HEK293 (cell line): Measurements from ENCODE around the gene AGBL2.
A peak's percentile ranks its signal among the peaks of the same experiment; 100 is the strongest.

Source experiments
- CTCF ChIA-PET: fragments of 350-600 bp; formaldehyde crosslinking; extraction: SDS; loops from one replicate; lab custom pipeline; 2021; ENCODE audit warnings: antibody characterized with exemption; lab: Yijun Ruan, JAX
- POLR2A ChIA-PET: fragments of 300-600 bp; formaldehyde crosslinking; extraction: SDS; loops from one replicate; lab custom pipeline; 2020; ENCODE audit warnings: antibody characterized with exemption, inconsistent platforms; lab: Yijun Ruan, JAX
- H3K27ac ChIP-seq: fragments of 200-500 bp; sonication (Bioruptor generic); 2 replicates; pipeline ENCODE4 v1.5.1; 2014; ENCODE audit warnings: low read depth, low read length, control low read depth, inconsistent platforms; ENCODE audit errors: extremely low read depth
- H3K36me3 ChIP-seq, 2 experiments: fragments of 200-500 bp in 1 of 2; sonication (Bioruptor generic) in 1 of 2; 1 replicate in 1 of 2; 2 replicates in 1 of 2; pipeline ENCODE4 v1.5.1; 2014 to 2017; ENCODE audit warnings: inconsistent platforms in 2 of 2, low read length in 2 of 2; ENCODE audit not compliant: control insufficient read depth in 2 of 2, insufficient read depth in 1 of 2
- H3K4me1 ChIP-seq: fragments of 200-500 bp; sonication (Bioruptor generic); 2 replicates; pipeline ENCODE4 v1.5.1; 2014; ENCODE audit warnings: mild to moderate bottlenecking, low read length, inconsistent platforms; ENCODE audit not compliant: control insufficient read depth, insufficient read depth
- H3K4me3 ChIP-seq: 2 replicates; pipeline ENCODE4 v1.5.1; 2011; ENCODE audit warnings: low read depth, mild to moderate bottlenecking, control low read depth, low read length, moderate library complexity
- H3K9me3 ChIP-seq: fragments of 200-500 bp; sonication (Bioruptor generic); 2 replicates; pipeline ENCODE4 v1.5.1; 2014; ENCODE audit warnings: low read depth, low read length, inconsistent platforms; ENCODE audit not compliant: control insufficient read depth, insufficient read depth
- FEZF1 ChIP-seq: fragments of 450-650 bp; formaldehyde crosslinking; IDR thresholded peaks from 2 replicates; pipeline ENCODE4 v1.5.1; 2016; ENCODE audit warnings: missing biosample characterization, missing genetic modification characterization
- GLI2 ChIP-seq: fragments of 450-650 bp; formaldehyde crosslinking; IDR thresholded peaks from 2 replicates; pipeline ENCODE4; 2017; ENCODE audit warnings: missing biosample characterization, missing genetic modification characterization, low read depth, borderline replicate concordance
- HOXC10 ChIP-seq: sonication (generic); formaldehyde crosslinking; IDR thresholded peaks from 2 replicates; pipeline ENCODE4 v1.8.1; 2023; ENCODE audit warnings: mild to moderate bottlenecking, missing genetic modification reagents
- KLF10 ChIP-seq: fragments of 450-650 bp; IDR thresholded peaks from 2 replicates; pipeline ENCODE4 v1.5.1; 2018; ENCODE audit warnings: missing biosample characterization, mild to moderate bottlenecking, missing genetic modification characterization
- KLF16 ChIP-seq: fragments of 450-650 bp; formaldehyde crosslinking; IDR thresholded peaks from 2 replicates; pipeline ENCODE4 v1.5.1; 2017; ENCODE audit warnings: missing biosample characterization, missing genetic modification characterization
- KLF8 ChIP-seq: fragments of 450-650 bp; formaldehyde crosslinking; IDR thresholded peaks from 2 replicates; pipeline ENCODE4 v1.5.1; 2016; ENCODE audit warnings: missing biosample characterization, missing genetic modification characterization
- OVOL3 ChIP-seq: fragments of 450-650 bp; formaldehyde crosslinking; IDR thresholded peaks from 2 replicates; pipeline ENCODE4 v1.5.1; 2016; ENCODE audit warnings: missing biosample characterization, missing genetic modification characterization
- PRDM1 ChIP-seq: fragments of 450-650 bp; formaldehyde crosslinking; IDR thresholded peaks from 2 replicates; pipeline ENCODE4; 2016; ENCODE audit warnings: missing biosample characterization, missing genetic modification characterization
- SP2 ChIP-seq: fragments of 450-650 bp; formaldehyde crosslinking; IDR thresholded peaks from 2 replicates; pipeline ENCODE4 v1.5.1; 2016; ENCODE audit warnings: missing biosample characterization, missing genetic modification characterization
- WT1 ChIP-seq: fragments of 450-650 bp; formaldehyde crosslinking; IDR thresholded peaks from 2 replicates; pipeline ENCODE4 v1.5.1; 2016; ENCODE audit warnings: missing biosample characterization, missing genetic modification characterization
- YY2 ChIP-seq: fragments of 450-650 bp; formaldehyde crosslinking; IDR thresholded peaks from 2 replicates; pipeline ENCODE4 v1.5.1; 2016; ENCODE audit warnings: missing biosample characterization, missing genetic modification characterization
- ZBTB17 ChIP-seq: fragments of 450-650 bp; formaldehyde crosslinking; IDR thresholded peaks from 2 replicates; pipeline ENCODE4 v1.5.1; 2016; ENCODE audit warnings: missing biosample characterization, missing genetic modification characterization
- ZBTB20 ChIP-seq: fragments of 450-650 bp; formaldehyde crosslinking; IDR thresholded peaks from 2 replicates; pipeline ENCODE4 v1.5.1; 2016; ENCODE audit warnings: missing biosample characterization, missing genetic modification characterization
- ZBTB21 ChIP-seq: fragments of 450-650 bp; formaldehyde crosslinking; IDR thresholded peaks from 2 replicates; pipeline ENCODE4 v1.5.1; 2017; ENCODE audit warnings: missing biosample characterization, missing genetic modification characterization
- ZFHX2 ChIP-seq: fragments of 450-650 bp; formaldehyde crosslinking; conservative IDR thresholded peaks from 2 replicates; pipeline ENCODE4 v1.5.1; 2016; ENCODE audit warnings: missing biosample characterization, missing genetic modification characterization
- ZFP37 ChIP-seq: fragments of 450-650 bp; formaldehyde crosslinking; IDR thresholded peaks from 2 replicates; pipeline ENCODE4 v1.5.1; 2016; ENCODE audit warnings: missing biosample characterization, missing genetic modification characterization
- ZFP41 ChIP-seq: fragments of 450-650 bp; formaldehyde crosslinking; IDR thresholded peaks from 2 replicates; pipeline ENCODE4 v1.5.1; 2016; ENCODE audit warnings: missing biosample characterization, missing genetic modification characterization, borderline replicate concordance
- ZNF138 ChIP-seq: fragments of 450-650 bp; formaldehyde crosslinking; IDR thresholded peaks from 2 replicates; pipeline ENCODE4 v1.5.1; 2016; ENCODE audit warnings: missing biosample characterization, missing genetic modification characterization, borderline replicate concordance
- ZNF157 ChIP-seq: fragments of 450-650 bp; formaldehyde crosslinking; IDR thresholded peaks from 2 replicates; pipeline ENCODE4 v1.5.1; 2016; ENCODE audit warnings: missing biosample characterization, missing genetic modification characterization
- ZNF2 ChIP-seq: fragments of 450-650 bp; formaldehyde crosslinking; IDR thresholded peaks from 2 replicates; pipeline ENCODE4 v1.5.1; 2016; ENCODE audit warnings: missing biosample characterization, missing genetic modification characterization
- ZNF248 ChIP-seq: fragments of 450-650 bp; formaldehyde crosslinking; IDR thresholded peaks from 2 replicates; pipeline ENCODE4 v1.5.1; 2017; ENCODE audit warnings: missing biosample characterization, missing genetic modification characterization
- ZNF266 ChIP-seq: fragments of 450-650 bp; formaldehyde crosslinking; IDR thresholded peaks from 2 replicates; pipeline ENCODE4 v1.5.1; 2016; ENCODE audit warnings: missing biosample characterization, missing genetic modification characterization, low read depth
- ZNF350 ChIP-seq: fragments of 450-650 bp; formaldehyde crosslinking; IDR thresholded peaks from 2 replicates; pipeline ENCODE4 v1.5.0; 2017; ENCODE audit warnings: missing biosample characterization, mild to moderate bottlenecking, missing genetic modification characterization
- ZNF366 ChIP-seq: fragments of 450-650 bp; formaldehyde crosslinking; conservative IDR thresholded peaks from 2 replicates; pipeline ENCODE4 v1.5.1; 2016; ENCODE audit warnings: missing biosample characterization, missing genetic modification characterization
- ZNF416 ChIP-seq: fragments of 450-650 bp; formaldehyde crosslinking; IDR thresholded peaks from 2 replicates; pipeline ENCODE4 v1.5.1; 2016; ENCODE audit warnings: missing biosample characterization, missing genetic modification characterization
- ZNF585B ChIP-seq: fragments of 450-650 bp; formaldehyde crosslinking; IDR thresholded peaks from 2 replicates; pipeline ENCODE4 v1.5.1; 2016; ENCODE audit warnings: missing biosample characterization, missing genetic modification characterization
- ZNF658 ChIP-seq: fragments of 450-650 bp; formaldehyde crosslinking; IDR thresholded peaks from 2 replicates; pipeline ENCODE4; 2016; ENCODE audit warnings: missing biosample characterization, missing genetic modification characterization
- ZNF660 ChIP-seq: fragments of 450-650 bp; IDR thresholded peaks from 2 replicates; pipeline ENCODE4 v1.5.1; 2018; ENCODE audit warnings: missing biosample characterization, mild to moderate bottlenecking, missing genetic modification characterization
- ZNF707 ChIP-seq: fragments of 450-650 bp; formaldehyde crosslinking; IDR thresholded peaks from 2 replicates; pipeline ENCODE4 v1.5.1; 2016; ENCODE audit warnings: missing biosample characterization, missing genetic modification characterization
- ZNF776 ChIP-seq: fragments of 450-650 bp; formaldehyde crosslinking; IDR thresholded peaks from 2 replicates; pipeline ENCODE4 v1.5.0; 2017; ENCODE audit warnings: missing biosample characterization, missing genetic modification characterization, borderline replicate concordance
- ZNF785 ChIP-seq: fragments of 450-650 bp; formaldehyde crosslinking; IDR thresholded peaks from 2 replicates; pipeline ENCODE4 v1.5.1; 2016; ENCODE audit warnings: missing biosample characterization, missing genetic modification characterization
- TF ChIP-seq, protein P1 (sequence below): fragments of 450-650 bp; formaldehyde crosslinking; IDR thresholded peaks from 2 replicates; pipeline ENCODE4 v1.5.1; 2016; ENCODE audit warnings: missing biosample characterization, missing genetic modification characterization
- TF ChIP-seq, protein P2 (sequence below): fragments of 450-650 bp; formaldehyde crosslinking; IDR thresholded peaks from 2 replicates; pipeline ENCODE4 v1.5.1; 2016; ENCODE audit warnings: missing biosample characterization, missing genetic modification characterization
- TF ChIP-seq, protein P3 (sequence below): fragments of 450-650 bp; IDR thresholded peaks from 2 replicates; pipeline ENCODE4 v1.5.1; 2018; ENCODE audit warnings: missing biosample characterization, missing genetic modification characterization
- TF ChIP-seq, protein P4 (sequence below): sonication (generic); formaldehyde crosslinking; IDR thresholded peaks from 2 replicates; pipeline ENCODE4 v1.8.1; 2022; ENCODE audit warnings: mild to moderate bottlenecking, moderate library complexity, missing genetic modification reagents

AGBL2 gene

DNA sequence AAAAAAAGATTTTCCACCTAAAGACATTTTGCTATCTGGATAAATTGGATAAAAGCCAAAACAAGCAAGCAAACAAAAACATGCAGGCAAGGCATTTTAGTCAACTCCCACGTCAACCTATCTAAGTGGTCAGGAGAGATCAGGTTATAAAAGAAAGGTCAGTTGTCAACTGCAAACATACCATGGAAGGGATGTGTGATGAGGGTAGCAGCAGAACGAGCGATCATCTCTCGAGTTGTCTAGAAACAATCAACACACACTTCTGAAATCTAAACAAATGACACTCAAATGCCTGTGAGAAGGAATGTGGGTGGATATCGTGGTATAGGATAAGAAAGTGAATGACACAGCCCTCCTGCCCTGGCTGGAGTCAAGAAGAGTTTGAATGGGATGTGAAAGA, 83.7 kb downstream of the AGBL2 start:
- no peaks in the 10 kb centered on the region for H3K4me1 ChIP-seq
- H3K9me3 ChIP-seq: no peaks in the 10 kb centered on the region
- CTCF ChIA-PET: interaction anchor here (0.6 kb wide), 2 partner anchors 90 to 277 kb away, joined by 3 read pairs; no protein-coding TSS in a partner anchor
- TF ChIP-seq ZNF585B (tag by site-specific recombination) (no peak), FEZF1 (peak; percentile 44), ZNF138 (no peak), ZNF157 (tag by site-specific recombination) (no peak), ZNF785 (tag by site-specific recombination) (no peak), KLF10 (tag by site-specific recombination) (no peak), KLF16 (tag by site-specific recombination) (no peak), HOXC10 (CRISPR knock-in tag) (no peak), ZNF366 (tag by site-specific recombination) (0 out of 2 replicates have a peak, but pooled peaks have one; percentile 12), PRDM1 (tag by site-specific recombination) (0 out of 2 replicates have a peak, but pooled peaks have one; percentile 10), ZFP37 (tag by site-specific recombination) (no peak), ZBTB21 (tag by site-specific recombination) (no peak), ZFHX2 (peak; percentile 47), ZNF350 (tag by site-specific recombination) (peak; percentile 80), SP2 (no peak), ZNF266 (tag by site-specific recombination) (no peak), ZBTB17 (peak; percentile 72), ZNF658 (no peak), ZNF776 (tag by site-specific recombination) (no peak)
- TF ChIP-seq, protein P1, sequence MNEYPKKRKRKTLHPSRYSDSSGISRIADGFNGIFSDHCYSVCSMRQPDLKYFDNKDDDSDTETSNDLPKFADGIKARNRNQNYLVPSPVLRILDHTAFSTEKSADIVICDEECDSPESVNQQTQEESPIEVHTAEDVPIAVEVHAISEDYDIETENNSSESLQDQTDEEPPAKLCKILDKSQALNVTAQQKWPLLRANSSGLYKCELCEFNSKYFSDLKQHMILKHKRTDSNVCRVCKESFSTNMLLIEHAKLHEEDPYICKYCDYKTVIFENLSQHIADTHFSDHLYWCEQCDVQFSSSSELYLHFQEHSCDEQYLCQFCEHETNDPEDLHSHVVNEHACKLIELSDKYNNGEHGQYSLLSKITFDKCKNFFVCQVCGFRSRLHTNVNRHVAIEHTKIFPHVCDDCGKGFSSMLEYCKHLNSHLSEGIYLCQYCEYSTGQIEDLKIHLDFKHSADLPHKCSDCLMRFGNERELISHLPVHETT: no peak
- TF ChIP-seq, protein P2, sequence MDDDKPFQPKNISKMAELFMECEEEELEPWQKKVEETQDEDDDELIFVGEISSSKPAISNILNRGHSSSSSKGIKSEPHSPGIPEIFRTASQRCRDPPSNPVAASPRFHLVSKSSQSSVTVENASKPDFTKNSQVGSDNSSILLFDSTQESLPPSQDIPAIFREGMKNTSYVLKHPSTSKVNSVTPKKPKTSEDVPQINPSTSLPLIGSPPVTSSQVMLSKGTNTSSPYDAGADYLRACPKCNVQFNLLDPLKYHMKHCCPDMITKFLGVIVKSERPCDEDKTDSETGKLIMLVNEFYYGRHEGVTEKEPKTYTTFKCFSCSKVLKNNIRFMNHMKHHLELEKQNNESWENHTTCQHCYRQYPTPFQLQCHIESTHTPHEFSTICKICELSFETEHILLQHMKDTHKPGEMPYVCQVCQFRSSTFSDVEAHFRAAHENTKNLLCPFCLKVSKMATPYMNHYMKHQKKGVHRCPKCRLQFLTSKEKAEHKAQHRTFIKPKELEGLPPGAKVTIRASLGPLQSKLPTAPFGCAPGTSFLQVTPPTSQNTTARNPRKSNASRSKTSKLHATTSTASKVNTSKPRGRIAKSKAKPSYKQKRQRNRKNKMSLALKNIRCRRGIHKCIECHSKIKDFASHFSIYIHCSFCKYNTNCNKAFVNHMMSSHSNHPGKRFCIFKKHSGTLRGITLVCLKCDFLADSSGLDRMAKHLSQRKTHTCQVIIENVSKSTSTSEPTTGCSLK (tag by site-specific recombination): no peak
- TF ChIP-seq, protein P3, sequence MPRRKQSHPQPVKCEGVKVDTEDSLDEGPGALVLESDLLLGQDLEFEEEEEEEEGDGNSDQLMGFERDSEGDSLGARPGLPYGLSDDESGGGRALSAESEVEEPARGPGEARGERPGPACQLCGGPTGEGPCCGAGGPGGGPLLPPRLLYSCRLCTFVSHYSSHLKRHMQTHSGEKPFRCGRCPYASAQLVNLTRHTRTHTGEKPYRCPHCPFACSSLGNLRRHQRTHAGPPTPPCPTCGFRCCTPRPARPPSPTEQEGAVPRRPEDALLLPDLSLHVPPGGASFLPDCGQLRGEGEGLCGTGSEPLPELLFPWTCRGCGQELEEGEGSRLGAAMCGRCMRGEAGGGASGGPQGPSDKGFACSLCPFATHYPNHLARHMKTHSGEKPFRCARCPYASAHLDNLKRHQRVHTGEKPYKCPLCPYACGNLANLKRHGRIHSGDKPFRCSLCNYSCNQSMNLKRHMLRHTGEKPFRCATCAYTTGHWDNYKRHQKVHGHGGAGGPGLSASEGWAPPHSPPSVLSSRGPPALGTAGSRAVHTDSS (tag by site-specific recombination): no peak
- POLR2A ChIA-PET: no interaction called here
- H3K36me3 ChIP-seq: peaks cover 26 to 84% of the 10 kb centered on the region in 2 experiments; a peak in 2 of 3 replicates
- no peak overlapping the region for H3K4me3 ChIP-seq
- H3K27ac ChIP-seq: no peak overlapping the region

DNA sequence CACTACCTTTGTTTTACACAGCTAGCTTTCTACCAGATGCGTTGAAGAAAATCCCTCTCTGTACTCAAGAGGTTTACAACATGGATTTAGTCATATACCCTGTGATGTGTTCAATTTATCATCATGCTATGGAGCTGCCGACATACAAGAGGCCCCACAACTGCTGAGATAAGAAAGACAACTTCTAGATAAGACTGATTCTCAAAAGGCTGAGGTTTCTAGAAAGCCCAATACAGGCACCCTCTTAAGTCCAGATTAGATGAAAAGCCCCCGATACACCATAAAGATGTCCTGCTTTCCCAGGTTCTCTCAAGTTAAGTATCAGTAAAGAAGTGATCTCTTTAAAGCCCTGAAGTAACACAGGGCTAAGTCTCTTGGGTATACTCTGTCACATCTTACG, 87.1 kb downstream of the AGBL2 start:
- peaks cover 32 to 82% of the 10 kb centered on the region in 2 experiments; a peak in 2 of 3 replicates for H3K36me3 ChIP-seq
- H3K4me1 ChIP-seq: no peaks in the 10 kb centered on the region
- ChIA-PET POLR2A (interaction anchor here (1.0 kb wide), 1 partner anchor 87 kb away, joined by 3 read pairs; the partner anchor contains the start of gene AGBL2), CTCF (no interaction called here)
- H3K4me3 ChIP-seq: no peak overlapping the region
- H3K27ac ChIP-seq: no peak overlapping the region
- H3K9me3 ChIP-seq: no peaks in the 10 kb centered on the region
- TF ChIP-seq ZNF2 (tag by site-specific recombination): no peak
- no peak for TF ChIP-seq WT1 (tag by site-specific recombination)
- TF ChIP-seq ZNF248 (tag by site-specific recombination): no peak
- TF ChIP-seq ZNF416: no peak
- no peak for TF ChIP-seq YY2 (tag by site-specific recombination)
- no peak for TF ChIP-seq ZNF660
- no peak for TF ChIP-seq OVOL3 (tag by site-specific recombination)
- TF ChIP-seq, protein P4, sequence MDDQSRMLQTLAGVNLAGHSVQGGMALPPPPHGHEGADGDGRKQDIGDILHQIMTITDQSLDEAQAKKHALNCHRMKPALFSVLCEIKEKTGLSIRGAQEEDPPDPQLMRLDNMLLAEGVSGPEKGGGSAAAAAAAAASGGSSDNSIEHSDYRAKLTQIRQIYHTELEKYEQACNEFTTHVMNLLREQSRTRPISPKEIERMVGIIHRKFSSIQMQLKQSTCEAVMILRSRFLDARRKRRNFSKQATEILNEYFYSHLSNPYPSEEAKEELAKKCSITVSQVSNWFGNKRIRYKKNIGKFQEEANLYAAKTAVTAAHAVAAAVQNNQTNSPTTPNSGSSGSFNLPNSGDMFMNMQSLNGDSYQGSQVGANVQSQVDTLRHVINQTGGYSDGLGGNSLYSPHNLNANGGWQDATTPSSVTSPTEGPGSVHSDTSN (CRISPR knock-in tag): no peak
- TF ChIP-seq KLF16 (tag by site-specific recombination): no peak
- TF ChIP-seq ZNF707 (tag by site-specific recombination): no peak
- no peak for TF ChIP-seq ZBTB20 (tag by site-specific recombination)
- no peak for TF ChIP-seq ZFP41 (tag by site-specific recombination)
- no peak for TF ChIP-seq KLF8 (tag by site-specific recombination)
- no peak for TF ChIP-seq GLI2 (tag by site-specific recombination)
